Heart left ventricle (tissue), 13 donors: ENCODE results near the gene NLRC3.

Source experiments
- CTCF ChIP-seq, 12 donors: fragments of 200-600 bp; sonication (generic) in 4 of 12; IDR thresholded peaks; one replicate each; pipeline versions ENCODE4 v1.5.0 to v1.8.0; 2018 to 2022; ENCODE audit warnings: antibody characterized with exemption in 12 of 12, mild to moderate bottlenecking in 5 of 12
- POLR2A ChIP-seq, 2 donors: fragments of 450-650 bp; IDR thresholded peaks; one replicate each; pipeline ENCODE4 v1.6.1; 2017; ENCODE audit warnings: antibody characterized with exemption in 2 of 2, mild to moderate bottlenecking in 2 of 2, moderate library complexity in 2 of 2
- donor health status: ischemic (EF 13 %, LVEDD 7.1; RV severe dilation, severe dysfunction).
- donor health status: DM: no; HTN: yes; CAD: no.
- donor health status: DM: no; HTN: no; CAD: no.
- donor health status: ischemic (EF 25% LVEDD 6.9; RV normal size, moderate dysfunction).
- donor health status: ischemic (EF 25% LVEDD 5.7; RV mildly dilated, moderate dysfunction).
- donor health status: ischemic (EF 35%, LVEDD 5.7; RV mildly dilated, moderate dysfunction).
- donor health status: nonischemic (EF 11% LVEDD 7.7; RV severe dilation, severe dysfunction).
- donor health status: DM: yes; HTN: yes; CAD: no.
- donor health status: PGD.
- donor health status: ischemic (EF 29% LVEDD 5.4; RV normal size, mild dysfunction).
- donor health status: nonischemic (EF 23%, LVEDD 6.1; RV moderate dilation, normal function).

- TF ChIP-seq CTCF (IDR thresholded peaks at IDR 0.05): no peak
- no peak for TF ChIP-seq POLR2A (IDR thresholded peaks at IDR 0.05)
Observed at GRCh38 chr16:3542601-3543373, 34.4 kb downstream of the NLRC3 start.
